ENCODE data around the gene NTMT1.

NTMT1 gene

GRCh38 chr9:129637673-129638439 is 11.9 kb downstream of the NTMT1 start:
- DNase-seq: no peak

GRCh38 chr9:129639034-129639630 is 13.2 kb downstream of the NTMT1 start:
- DNase-seq: no peak

- no peak for DNase-seq
These were observed 13.8 kb downstream of the NTMT1 start for GRCh38 chr9:129639756-129640085.

GRCh38 chr9:129640086-129640870 is 14.3 kb downstream of the NTMT1 start:
- peak; percentile 75 to 77 for DNase-seq

- no peak for DNase-seq
These were observed 15.1 kb downstream of the NTMT1 start for GRCh38 chr9:129640871-129641749.

GRCh38 chr9:129641750-129642585 is 16.0 kb downstream of the NTMT1 start, which contains the start of gene ASB6:
ASB6 (minus strand) TSS chr9:129642151; CDS start chr9:129641999, 152 bp downstream.
- peak; percentile 90 to 95 for DNase-seq

- no peak for DNase-seq
These were observed 17.7 kb downstream of the NTMT1 start for GRCh38 chr9:129643706-129644105.

GRCh38 chr9:129644365-129644764 is 18.4 kb downstream of the NTMT1 start:
- no peak for DNase-seq

GRCh38 chr9:129644902-129645301 is 18.9 kb downstream of the NTMT1 start:
- no peak for DNase-seq

GRCh38 chr9:129646252-129646651 is 20.3 kb downstream of the NTMT1 start:
- DNase-seq: no peak

GRCh38 chr9:129646654-129647053 is 20.7 kb downstream of the NTMT1 start:
- no peak for DNase-seq

GRCh38 chr9:129647635-129648034 is 21.7 kb downstream of the NTMT1 start:
- no peak for DNase-seq

GRCh38 chr9:129648092-129648763 is 22.3 kb downstream of the NTMT1 start:
- no peak for DNase-seq

GRCh38 chr9:129648764-129649115 is 22.8 kb downstream of the NTMT1 start:
- no peak for DNase-seq

GRCh38 chr9:129649726-129650679 is 24.0 kb downstream of the NTMT1 start:
- no peak for DNase-seq

GRCh38 chr9:129650680-129651235 is 24.8 kb downstream of the NTMT1 start:
- DNase-seq: no peak

- no peak for DNase-seq
These were observed 28.0 kb downstream of the NTMT1 start for GRCh38 chr9:129653823-129654553.

- no peak for DNase-seq
These were observed 28.6 kb downstream of the NTMT1 start for GRCh38 chr9:129654554-129655040.

- no peak for DNase-seq
These were observed 29.2 kb downstream of the NTMT1 start for GRCh38 chr9:129655154-129655553.

All from NCI-H524 (cell line).